ENCODE measurements around the gene CT55. TPM values are rescaled to one million over a fixed set of nuclear protein-coding genes. Genes with fewer than 3 reads are reported as not detected.
"Not testable (repeated sequence)": the region's sequence is repeated elsewhere in the genome, so short reads cannot be mapped to it uniquely, and the experiment has no call there.

Gene CT55, protein sequence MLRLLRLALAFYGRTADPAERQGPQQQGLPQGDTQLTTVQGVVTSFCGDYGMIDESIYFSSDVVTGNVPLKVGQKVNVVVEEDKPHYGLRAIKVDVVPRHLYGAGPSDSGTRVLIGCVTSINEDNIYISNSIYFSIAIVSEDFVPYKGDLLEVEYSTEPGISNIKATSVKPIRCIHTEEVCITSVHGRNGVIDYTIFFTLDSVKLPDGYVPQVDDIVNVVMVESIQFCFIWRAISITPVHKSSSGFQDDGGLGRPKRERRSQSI
- not detected in 2 replicates for total RNA-seq (2014; rRNA removed; shearing (Covaris generic); ENCODE audit: low replicate concordance)

DNA sequence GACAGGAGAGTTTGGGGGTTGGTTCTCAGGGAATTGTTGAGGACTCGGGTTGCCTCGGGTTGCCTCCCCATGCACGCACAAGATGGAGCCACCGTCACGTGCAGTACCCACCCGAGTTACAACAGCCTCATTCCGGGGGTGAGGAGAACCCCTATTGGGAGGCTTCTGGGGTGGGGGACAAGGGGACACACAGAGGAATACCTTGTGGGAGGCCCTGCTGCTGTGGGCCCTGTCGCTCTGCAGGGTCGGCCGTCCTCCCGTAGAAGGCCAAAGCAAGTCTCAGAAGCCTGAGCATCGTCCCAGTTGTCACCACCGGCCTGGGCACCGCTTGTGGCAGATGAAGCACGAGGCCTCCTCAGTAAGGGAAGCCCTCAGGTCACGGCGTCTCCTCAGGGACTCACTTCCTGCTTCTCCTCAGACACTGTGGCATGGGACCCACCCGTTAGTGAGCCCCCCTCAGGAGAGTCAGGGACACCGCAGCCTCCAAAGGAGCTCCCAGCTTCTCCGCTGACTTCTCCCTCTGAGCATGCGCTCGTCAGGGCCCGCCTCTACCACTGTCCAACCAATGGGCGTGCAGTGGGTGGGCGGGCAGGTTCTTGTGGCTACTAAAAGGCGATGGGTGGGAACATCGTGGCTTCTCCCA is at the start of gene CT55:
CT55 (minus strand) TSS at position 522 of the 643 bp plus-strand sequence; CDS start at position 295, 227 bp downstream.
- no peaks in the 10 kb centered on the region for H3K9me3 ChIP-seq (ENCODE audit: low read length)
- no peaks in the 10 kb centered on the region for H3K9me2 ChIP-seq (replicated peaks; ENCODE audit: insufficient read depth, low read length)
- H3K9ac ChIP-seq (ENCODE audit: low read length), result no peak within 1 kb of the TSS
- no peak within 1 kb of the TSS for H3K27ac ChIP-seq (ENCODE audit: low read length)
- H4K20me1 ChIP-seq (ENCODE audit: insufficient read depth, low read depth, low read length), result no peaks in the 10 kb centered on the region
- no peaks in the 10 kb centered on the region for H3K27me3 ChIP-seq (ENCODE audit: low read length)
- H3K4me1 ChIP-seq (ENCODE audit: low read length), result no peaks in the 10 kb centered on the region
- no peaks in the 10 kb centered on the region for H3K79me2 ChIP-seq (ENCODE audit: low read length)
- H2AFZ ChIP-seq (ENCODE audit: low read length), result no peak within 1 kb of the TSS
- no peak within 1 kb of the TSS for H3K4me3 ChIP-seq (ENCODE audit: low read length)
- H3K36me3 ChIP-seq (ENCODE audit: insufficient read depth, low read length), result no peaks in the 10 kb centered on the region
- no peak for DNase-seq
- no peak within 1 kb of the TSS for H3K4me2 ChIP-seq (ENCODE audit: low read depth, low read length, poor library complexity, severe bottlenecking)

DNA sequence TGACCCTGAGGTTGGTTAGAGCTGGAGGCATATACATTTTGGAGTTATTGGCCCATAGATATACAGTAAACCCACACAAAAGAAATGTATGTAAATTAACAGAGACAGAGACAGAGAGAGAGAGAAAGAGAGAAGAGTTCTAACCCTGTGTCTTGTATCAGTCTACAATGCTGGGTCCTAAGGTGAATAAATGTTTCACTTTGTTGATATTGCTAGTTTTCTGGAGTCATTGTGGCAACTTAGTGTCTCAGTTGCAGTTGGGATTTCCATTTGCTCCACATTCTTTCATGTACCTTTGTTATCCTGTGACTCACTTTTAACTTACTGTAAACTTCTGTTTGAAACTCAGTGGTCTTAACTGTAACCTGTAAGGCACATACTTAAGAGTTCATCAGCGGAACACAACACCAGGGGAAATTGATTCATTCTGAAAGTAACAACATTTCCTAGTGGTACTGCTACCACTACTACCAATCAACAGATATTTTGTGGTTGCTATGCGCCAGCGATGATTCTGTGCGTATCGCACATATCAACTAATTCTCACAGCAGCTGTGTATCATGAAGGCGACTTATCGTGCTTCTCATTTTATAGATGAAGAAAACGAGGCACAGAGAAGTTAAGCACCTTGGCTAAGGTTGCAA is 42.1 kb upstream of the CT55 start:
- no peak for DNase-seq

GRCh38 chrX:135206427-135206826 is 35.2 kb upstream of the CT55 start:
- H3K27me3 ChIP-seq (ENCODE audit: low read length); DNase-seq; H2AFZ ChIP-seq (ENCODE audit: low read length); H3K4me1 ChIP-seq (ENCODE audit: low read length); H3K9ac ChIP-seq (ENCODE audit: low read length); H3K4me2 ChIP-seq (ENCODE audit: low read depth, low read length, poor library complexity, severe bottlenecking); H3K9me3 ChIP-seq (ENCODE audit: low read length); H3K4me3 ChIP-seq (ENCODE audit: low read length); H4K20me1 ChIP-seq (ENCODE audit: insufficient read depth, low read depth, low read length); H3K36me3 ChIP-seq (ENCODE audit: insufficient read depth, low read length); H3K27ac ChIP-seq (ENCODE audit: low read length); H3K79me2 ChIP-seq (ENCODE audit: low read length); H3K9me2 ChIP-seq (replicated peaks; ENCODE audit: insufficient read depth, low read length): not testable (repeated sequence)

More for the DNA sequence above, 42.1 kb upstream of the CT55 start:
- Histone ChIP-seq H3K9ac (ENCODE audit: low read length) (no peak overlapping the region), H3K36me3 (ENCODE audit: insufficient read depth, low read length) (no peaks in the 10 kb centered on the region), H3K79me2 (ENCODE audit: low read length) (no peaks in the 10 kb centered on the region), H3K27ac (ENCODE audit: low read length) (no peak overlapping the region), H4K20me1 (ENCODE audit: insufficient read depth, low read depth, low read length) (no peaks in the 10 kb centered on the region), H3K4me2 (ENCODE audit: low read depth, low read length, poor library complexity, severe bottlenecking) (no peak overlapping the region), H3K4me1 (ENCODE audit: low read length) (no peaks in the 10 kb centered on the region), H3K4me3 (ENCODE audit: low read length) (no peak overlapping the region), H3K27me3 (ENCODE audit: low read length) (no peaks in the 10 kb centered on the region), H3K9me2 (replicated peaks; ENCODE audit: insufficient read depth, low read length) (no peaks in the 10 kb centered on the region), H2AFZ (ENCODE audit: low read length) (no peak overlapping the region), H3K9me3 (ENCODE audit: low read length) (no peaks in the 10 kb centered on the region)

DNA sequence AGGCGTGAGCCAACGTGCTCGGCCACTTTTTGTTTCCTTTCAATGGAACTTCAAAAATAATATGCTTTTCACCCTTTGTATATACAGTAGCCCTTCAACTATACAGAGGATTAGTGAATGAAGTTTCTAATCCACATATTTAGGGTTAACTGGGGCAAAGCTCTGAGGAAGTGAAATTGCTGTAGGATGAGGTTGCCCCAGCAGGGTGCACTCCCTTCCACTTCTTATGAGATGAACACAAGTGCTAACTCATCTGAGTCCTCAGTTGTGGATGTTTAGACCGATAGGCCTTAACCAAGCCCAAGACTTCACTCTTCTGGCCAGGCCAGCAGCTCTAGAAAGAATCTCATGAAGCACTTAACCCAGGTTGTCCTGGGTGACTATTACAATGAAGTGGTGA is 29.1 kb upstream of the CT55 start:
- H3K4me2 ChIP-seq (ENCODE audit: low read depth, low read length, poor library complexity, severe bottlenecking), result no peak overlapping the region
- H3K9me2 ChIP-seq (replicated peaks; ENCODE audit: insufficient read depth, low read length), result no peaks in the 10 kb centered on the region
- DNase-seq, result no peak
- H3K4me3 ChIP-seq (ENCODE audit: low read length), result no peak overlapping the region
- no peaks in the 10 kb centered on the region for H3K27me3 ChIP-seq (ENCODE audit: low read length)
- H4K20me1 ChIP-seq (ENCODE audit: insufficient read depth, low read depth, low read length), result no peaks in the 10 kb centered on the region
- H2AFZ ChIP-seq (ENCODE audit: low read length), result no peak overlapping the region
- H3K79me2 ChIP-seq (ENCODE audit: low read length), result no peaks in the 10 kb centered on the region
- no peak overlapping the region for H3K27ac ChIP-seq (ENCODE audit: low read length)
- H3K36me3 ChIP-seq (ENCODE audit: insufficient read depth, low read length), result no peaks in the 10 kb centered on the region
- no peaks in the 10 kb centered on the region for H3K4me1 ChIP-seq (ENCODE audit: low read length)
- H3K9ac ChIP-seq (ENCODE audit: low read length), result no peak overlapping the region
- no peaks in the 10 kb centered on the region for H3K9me3 ChIP-seq (ENCODE audit: low read length)

GRCh38 chrX:135194684-135195083 is 23.5 kb upstream of the CT55 start:
- no peak overlapping the region for H3K27ac ChIP-seq (ENCODE audit: low read length)
- H3K36me3 ChIP-seq (ENCODE audit: insufficient read depth, low read length), result no peaks in the 10 kb centered on the region
- no peak overlapping the region for H3K9ac ChIP-seq (ENCODE audit: low read length)
- H3K79me2 ChIP-seq (ENCODE audit: low read length), result no peaks in the 10 kb centered on the region
- no peaks in the 10 kb centered on the region for H3K4me1 ChIP-seq (ENCODE audit: low read length)
- H3K27me3 ChIP-seq (ENCODE audit: low read length), result no peaks in the 10 kb centered on the region
- H3K9me2 ChIP-seq (replicated peaks; ENCODE audit: insufficient read depth, low read length), result no peaks in the 10 kb centered on the region
- H3K4me2 ChIP-seq (ENCODE audit: low read depth, low read length, poor library complexity, severe bottlenecking), result no peak overlapping the region
- no peaks in the 10 kb centered on the region for H3K9me3 ChIP-seq (ENCODE audit: low read length)
- no peak for DNase-seq
- H3K4me3 ChIP-seq (ENCODE audit: low read length), result no peak overlapping the region
- no peak overlapping the region for H2AFZ ChIP-seq (ENCODE audit: low read length)
- no peaks in the 10 kb centered on the region for H4K20me1 ChIP-seq (ENCODE audit: insufficient read depth, low read depth, low read length)

GRCh38 chrX:135193740-135194139 is 22.5 kb upstream of the CT55 start:
- Histone ChIP-seq H3K4me3 (ENCODE audit: low read length) (no peak overlapping the region), H2AFZ (ENCODE audit: low read length) (no peak overlapping the region), H4K20me1 (ENCODE audit: insufficient read depth, low read depth, low read length) (no peaks in the 10 kb centered on the region), H3K4me1 (ENCODE audit: low read length) (no peaks in the 10 kb centered on the region), H3K36me3 (ENCODE audit: insufficient read depth, low read length) (no peaks in the 10 kb centered on the region), H3K9me2 (replicated peaks; ENCODE audit: insufficient read depth, low read length) (no peaks in the 10 kb centered on the region), H3K4me2 (ENCODE audit: low read depth, low read length, poor library complexity, severe bottlenecking) (no peak overlapping the region), H3K27ac (ENCODE audit: low read length) (no peak overlapping the region), H3K27me3 (ENCODE audit: low read length) (no peaks in the 10 kb centered on the region), H3K79me2 (ENCODE audit: low read length) (no peaks in the 10 kb centered on the region), H3K9ac (ENCODE audit: low read length) (no peak overlapping the region), H3K9me3 (ENCODE audit: low read length) (no peaks in the 10 kb centered on the region)
- no peak for DNase-seq

- Histone ChIP-seq H3K27me3 (ENCODE audit: low read length) (no peaks in the 10 kb centered on the region), H3K27ac (ENCODE audit: low read length) (no peak overlapping the region), H3K9ac (ENCODE audit: low read length) (no peak overlapping the region), H3K9me3 (ENCODE audit: low read length) (no peaks in the 10 kb centered on the region), H3K4me3 (ENCODE audit: low read length) (no peak overlapping the region), H4K20me1 (ENCODE audit: insufficient read depth, low read depth, low read length) (no peaks in the 10 kb centered on the region), H2AFZ (ENCODE audit: low read length) (no peak overlapping the region), H3K4me1 (ENCODE audit: low read length) (no peaks in the 10 kb centered on the region), H3K9me2 (replicated peaks; ENCODE audit: insufficient read depth, low read length) (no peaks in the 10 kb centered on the region), H3K79me2 (ENCODE audit: low read length) (no peaks in the 10 kb centered on the region), H3K36me3 (ENCODE audit: insufficient read depth, low read length) (no peaks in the 10 kb centered on the region), H3K4me2 (ENCODE audit: low read depth, low read length, poor library complexity, severe bottlenecking) (no peak overlapping the region)
- no peak for DNase-seq
Observed at GRCh38 chrX:135191838-135192237, 20.6 kb upstream of the CT55 start.

- no peaks in the 10 kb centered on the region for H4K20me1 ChIP-seq (ENCODE audit: insufficient read depth, low read depth, low read length)
- H3K4me2 ChIP-seq (ENCODE audit: low read depth, low read length, poor library complexity, severe bottlenecking), result no peak overlapping the region
- H3K27ac ChIP-seq (ENCODE audit: low read length), result no peak overlapping the region
- H3K4me3 ChIP-seq (ENCODE audit: low read length), result no peak overlapping the region
- no peak overlapping the region for H3K9ac ChIP-seq (ENCODE audit: low read length)
- no peak overlapping the region for H2AFZ ChIP-seq (ENCODE audit: low read length)
- H3K9me3 ChIP-seq (ENCODE audit: low read length), result no peaks in the 10 kb centered on the region
- H3K4me1 ChIP-seq (ENCODE audit: low read length), result no peaks in the 10 kb centered on the region
- H3K9me2 ChIP-seq (replicated peaks; ENCODE audit: insufficient read depth, low read length), result no peaks in the 10 kb centered on the region
- peak; percentile 85 for DNase-seq
- H3K79me2 ChIP-seq (ENCODE audit: low read length), result no peaks in the 10 kb centered on the region
- no peaks in the 10 kb centered on the region for H3K36me3 ChIP-seq (ENCODE audit: insufficient read depth, low read length)
- peaks cover 3% of the 10 kb centered on the region; the same call in 1 of the 2 replicates for H3K27me3 ChIP-seq (ENCODE audit: low read length)
Observed at GRCh38 chrX:135185795-135186443, 14.7 kb upstream of the CT55 start.
